Measurements from ENCODE around the gene SRSF3. TPM values are rescaled to one million over a fixed set of nuclear protein-coding genes. Genes with fewer than 3 reads are reported as not detected.
A peak's percentile ranks its signal among the peaks of the same experiment; 100 is the strongest.

SRSF3 gene
- total RNA-seq, 2 donors from 2014 or later: 493 to 536 TPM

GRCh38 chr6:36613200-36613995 lies 19.2 kb downstream of the SRSF3 start:
- no peak for TF ChIP-seq CTCF (conservative IDR thresholded peaks at IDR 0.05)
- Mint-ChIP-seq H3K36me3 (ENCODE audit: low read depth) (peaks cover 48% of the 10 kb centered on the region), H3K4me3 (no peak overlapping the region), H3K27ac (no peak overlapping the region), H3K27me3 (ENCODE audit: insufficient read depth) (no peaks in the 10 kb centered on the region), H3K9me3 (no peaks in the 10 kb centered on the region), H3K4me1 (peaks cover 2% of the 10 kb centered on the region)
- H3K9me3 ChIP-seq (ENCODE audit: control insufficient read depth, low read length): no peaks in the 10 kb centered on the region
- no peak overlapping the region for H3K9ac ChIP-seq (ENCODE audit: extremely low read depth, low read length, poor library complexity, severe bottlenecking)
- peaks cover 2% of the 10 kb centered on the region for H3K4me1 ChIP-seq (ENCODE audit: control insufficient read depth, insufficient read depth, low read length)
- no peak overlapping the region for H3K4me3 ChIP-seq (ENCODE audit: low read length)
- peaks cover 49% of the 10 kb centered on the region for H3K36me3 ChIP-seq (ENCODE audit: control insufficient read depth, insufficient read depth, low read length)
- no peaks in the 10 kb centered on the region for H3K27me3 ChIP-seq (ENCODE audit: control insufficient read depth, insufficient read depth, low read length, poor library complexity, severe bottlenecking)
- DNase-seq: no peak
- 95 to 98% methylated on average over 7 to 9 of the region's 9 CpGs for WGBS, 2 experiments (ENCODE audit: insufficient coverage in 1 of 2, insufficient read length in 1 of 2)
- H3K27ac ChIP-seq (ENCODE audit: low read depth, low read length): no peak overlapping the region

GRCh38 chr6:36615018-36615761 lies 21.0 kb downstream of the SRSF3 start:
- peak; percentile 93 for TF ChIP-seq CTCF (conservative IDR thresholded peaks at IDR 0.05)
- no peaks in the 10 kb centered on the region for H3K27me3 ChIP-seq (ENCODE audit: control insufficient read depth, insufficient read depth, low read length, poor library complexity, severe bottlenecking)
- peaks cover 31% of the 10 kb centered on the region for H3K36me3 ChIP-seq (ENCODE audit: control insufficient read depth, insufficient read depth, low read length)
- DNase-seq: peak; percentile 76
- H3K9me3 ChIP-seq (ENCODE audit: control insufficient read depth, low read length): no peaks in the 10 kb centered on the region
- Mint-ChIP-seq H3K27ac (peak overlapping the region; percentile 81), H3K9me3 (no peaks in the 10 kb centered on the region), H3K27me3 (ENCODE audit: insufficient read depth) (no peaks in the 10 kb centered on the region), H3K4me3 (no peak overlapping the region), H3K4me1 (peaks cover 11% of the 10 kb centered on the region), H3K36me3 (ENCODE audit: low read depth) (peaks cover 33% of the 10 kb centered on the region)
- no peak overlapping the region for H3K4me3 ChIP-seq (ENCODE audit: low read length)
- 44 to 82% methylated on average over 1 to 7 of the region's 7 CpGs for WGBS, 2 experiments (ENCODE audit: insufficient coverage in 1 of 2, insufficient read length in 1 of 2)
- H3K4me1 ChIP-seq (ENCODE audit: control insufficient read depth, insufficient read depth, low read length): peaks cover 6% of the 10 kb centered on the region
- H3K27ac ChIP-seq (ENCODE audit: low read depth, low read length): no peak overlapping the region
- H3K9ac ChIP-seq (ENCODE audit: extremely low read depth, low read length, poor library complexity, severe bottlenecking): no peak overlapping the region

GRCh38 chr6:36616893-36617521 lies 22.8 kb downstream of the SRSF3 start:
- no peak for TF ChIP-seq CTCF (conservative IDR thresholded peaks at IDR 0.05)
- Mint-ChIP-seq H3K4me3 (no peak overlapping the region), H3K36me3 (ENCODE audit: low read depth) (peaks cover 20% of the 10 kb centered on the region), H3K27me3 (ENCODE audit: insufficient read depth) (peaks cover 3% of the 10 kb centered on the region), H3K27ac (no peak overlapping the region), H3K4me1 (peaks cover 11% of the 10 kb centered on the region), H3K9me3 (no peaks in the 10 kb centered on the region)
- Histone ChIP-seq H3K9me3 (ENCODE audit: control insufficient read depth, low read length) (no peaks in the 10 kb centered on the region), H3K9ac (ENCODE audit: extremely low read depth, low read length, poor library complexity, severe bottlenecking) (no peak overlapping the region), H3K4me1 (ENCODE audit: control insufficient read depth, insufficient read depth, low read length) (peaks cover 6% of the 10 kb centered on the region), H3K36me3 (ENCODE audit: control insufficient read depth, insufficient read depth, low read length) (peaks cover 13% of the 10 kb centered on the region), H3K4me3 (ENCODE audit: low read length) (no peak overlapping the region), H3K27ac (ENCODE audit: low read depth, low read length) (no peak overlapping the region), H3K27me3 (ENCODE audit: control insufficient read depth, insufficient read depth, low read length, poor library complexity, severe bottlenecking) (no peaks in the 10 kb centered on the region)
- DNase-seq: no peak
- 92 to 95% methylated on average over 3 to 5 of the region's 5 CpGs for WGBS, 2 experiments (ENCODE audit: insufficient coverage in 1 of 2, insufficient read length in 1 of 2)
